ENCODE data around the gene SCN1B.

Gene SCN1B

GRCh38 chr19:35074426-35075201 is 44.3 kb downstream of the SCN1B start:
- Histone ChIP-seq H3K36me3 (ENCODE audit: control insufficient read depth in 2 of 2, insufficient read depth in 2 of 2, low read length in 2 of 2) (no peaks in the 10 kb centered on the region), H3K27ac (ENCODE audit: low read depth in 2 of 2, low read length in 2 of 2) (no peak overlapping the region), H3K9me3 (ENCODE audit: control insufficient read depth in 2 of 2, low read length in 2 of 2) (peaks cover 0 to 6% of the 10 kb centered on the region in 2 donors), H3K4me3 (ENCODE audit: low read length in 2 of 2) (no peak overlapping the region), H3K4me1 (ENCODE audit: control insufficient read depth in 2 of 2, insufficient read depth in 2 of 2, low read length in 2 of 2) (no peaks in the 10 kb centered on the region), H3K27me3 (ENCODE audit: control insufficient read depth in 2 of 2, insufficient read depth in 2 of 2, low read length in 2 of 2) (no peaks in the 10 kb centered on the region), H3K9ac (ENCODE audit: low read depth in 1 of 2, low read length in 2 of 2) (no peak overlapping the region)

GRCh38 chr19:35075202-35076025 is 45.1 kb downstream of the SCN1B start:
- H3K9ac ChIP-seq (ENCODE audit: low read depth in 1 of 2, low read length in 2 of 2): no peak overlapping the region
- H3K27ac ChIP-seq (ENCODE audit: low read depth in 2 of 2, low read length in 2 of 2): no peak overlapping the region
- peaks cover 0 to 3% of the 10 kb centered on the region in 2 donors for H3K9me3 ChIP-seq (ENCODE audit: control insufficient read depth in 2 of 2, low read length in 2 of 2)
- no peaks in the 10 kb centered on the region for H3K27me3 ChIP-seq (ENCODE audit: control insufficient read depth in 2 of 2, insufficient read depth in 2 of 2, low read length in 2 of 2)
- no peaks in the 10 kb centered on the region for H3K36me3 ChIP-seq (ENCODE audit: control insufficient read depth in 2 of 2, insufficient read depth in 2 of 2, low read length in 2 of 2)
- H3K4me3 ChIP-seq (ENCODE audit: low read length in 2 of 2): no peak overlapping the region
- no peaks in the 10 kb centered on the region for H3K4me1 ChIP-seq (ENCODE audit: control insufficient read depth in 2 of 2, insufficient read depth in 2 of 2, low read length in 2 of 2)

- no peaks in the 10 kb centered on the region for H3K27me3 ChIP-seq (ENCODE audit: control insufficient read depth in 2 of 2, insufficient read depth in 2 of 2, low read length in 2 of 2)
- no peak overlapping the region for H3K9ac ChIP-seq (ENCODE audit: low read depth in 1 of 2, low read length in 2 of 2)
- no peaks in the 10 kb centered on the region for H3K9me3 ChIP-seq (ENCODE audit: control insufficient read depth in 2 of 2, low read length in 2 of 2)
- no peak overlapping the region for H3K27ac ChIP-seq (ENCODE audit: low read depth in 2 of 2, low read length in 2 of 2)
- no peaks in the 10 kb centered on the region for H3K36me3 ChIP-seq (ENCODE audit: control insufficient read depth in 2 of 2, insufficient read depth in 2 of 2, low read length in 2 of 2)
- no peak overlapping the region for H3K4me3 ChIP-seq (ENCODE audit: low read length in 2 of 2)
- H3K4me1 ChIP-seq (ENCODE audit: control insufficient read depth in 2 of 2, insufficient read depth in 2 of 2, low read length in 2 of 2): no peaks in the 10 kb centered on the region
Observed at GRCh38 chr19:35076026-35076370, 45.7 kb downstream of the SCN1B start.

- Histone ChIP-seq H3K36me3 (ENCODE audit: control insufficient read depth in 2 of 2, insufficient read depth in 2 of 2, low read length in 2 of 2) (no peaks in the 10 kb centered on the region), H3K4me3 (ENCODE audit: low read length in 2 of 2) (no peak overlapping the region), H3K27me3 (ENCODE audit: control insufficient read depth in 2 of 2, insufficient read depth in 2 of 2, low read length in 2 of 2) (no peaks in the 10 kb centered on the region), H3K9me3 (ENCODE audit: control insufficient read depth in 2 of 2, low read length in 2 of 2) (no peaks in the 10 kb centered on the region), H3K9ac (ENCODE audit: low read depth in 1 of 2, low read length in 2 of 2) (no peak overlapping the region), H3K4me1 (ENCODE audit: control insufficient read depth in 2 of 2, insufficient read depth in 2 of 2, low read length in 2 of 2) (no peaks in the 10 kb centered on the region), H3K27ac (ENCODE audit: low read depth in 2 of 2, low read length in 2 of 2) (no peak overlapping the region)
Observed at GRCh38 chr19:35076657-35077056, 46.4 kb downstream of the SCN1B start.

GRCh38 chr19:35077411-35078223 is 47.3 kb downstream of the SCN1B start:
- H3K4me1 ChIP-seq (ENCODE audit: control insufficient read depth in 2 of 2, insufficient read depth in 2 of 2, low read length in 2 of 2): no peaks in the 10 kb centered on the region
- no peak overlapping the region for H3K4me3 ChIP-seq (ENCODE audit: low read length in 2 of 2)
- no peaks in the 10 kb centered on the region for H3K27me3 ChIP-seq (ENCODE audit: control insufficient read depth in 2 of 2, insufficient read depth in 2 of 2, low read length in 2 of 2)
- H3K36me3 ChIP-seq (ENCODE audit: control insufficient read depth in 2 of 2, insufficient read depth in 2 of 2, low read length in 2 of 2): no peaks in the 10 kb centered on the region
- H3K9me3 ChIP-seq (ENCODE audit: control insufficient read depth in 2 of 2, low read length in 2 of 2): no peaks in the 10 kb centered on the region
- no peak overlapping the region for H3K27ac ChIP-seq (ENCODE audit: low read depth in 2 of 2, low read length in 2 of 2)
- no peak overlapping the region for H3K9ac ChIP-seq (ENCODE audit: low read depth in 1 of 2, low read length in 2 of 2)

- Histone ChIP-seq H3K4me1 (ENCODE audit: control insufficient read depth in 2 of 2, insufficient read depth in 2 of 2, low read length in 2 of 2) (no peaks in the 10 kb centered on the region), H3K27ac (ENCODE audit: low read depth in 2 of 2, low read length in 2 of 2) (no peak overlapping the region), H3K27me3 (ENCODE audit: control insufficient read depth in 2 of 2, insufficient read depth in 2 of 2, low read length in 2 of 2) (no peaks in the 10 kb centered on the region), H3K4me3 (ENCODE audit: low read length in 2 of 2) (no peak overlapping the region), H3K9ac (ENCODE audit: low read depth in 1 of 2, low read length in 2 of 2) (no peak overlapping the region), H3K9me3 (ENCODE audit: control insufficient read depth in 2 of 2, low read length in 2 of 2) (no peaks in the 10 kb centered on the region), H3K36me3 (ENCODE audit: control insufficient read depth in 2 of 2, insufficient read depth in 2 of 2, low read length in 2 of 2) (no peaks in the 10 kb centered on the region)
Observed at GRCh38 chr19:35079826-35080225, 49.6 kb downstream of the SCN1B start.

- Histone ChIP-seq H3K9ac (ENCODE audit: low read depth in 1 of 2, low read length in 2 of 2) (no peak overlapping the region), H3K4me3 (ENCODE audit: low read length in 2 of 2) (no peak overlapping the region), H3K27me3 (ENCODE audit: control insufficient read depth in 2 of 2, insufficient read depth in 2 of 2, low read length in 2 of 2) (no peaks in the 10 kb centered on the region), H3K27ac (ENCODE audit: low read depth in 2 of 2, low read length in 2 of 2) (no peak overlapping the region), H3K4me1 (ENCODE audit: control insufficient read depth in 2 of 2, insufficient read depth in 2 of 2, low read length in 2 of 2) (peaks cover 0 to 3% of the 10 kb centered on the region in 2 donors), H3K9me3 (ENCODE audit: control insufficient read depth in 2 of 2, low read length in 2 of 2) (no peaks in the 10 kb centered on the region), H3K36me3 (ENCODE audit: control insufficient read depth in 2 of 2, insufficient read depth in 2 of 2, low read length in 2 of 2) (no peaks in the 10 kb centered on the region)
Observed at GRCh38 chr19:35080613-35081170, 50.4 kb downstream of the SCN1B start.

- H3K9ac ChIP-seq (ENCODE audit: low read depth in 1 of 2, low read length in 2 of 2): no peak overlapping the region
- peaks cover 0 to 3% of the 10 kb centered on the region in 2 donors for H3K4me1 ChIP-seq (ENCODE audit: control insufficient read depth in 2 of 2, insufficient read depth in 2 of 2, low read length in 2 of 2)
- no peak overlapping the region for H3K4me3 ChIP-seq (ENCODE audit: low read length in 2 of 2)
- H3K27ac ChIP-seq (ENCODE audit: low read depth in 2 of 2, low read length in 2 of 2): no peak overlapping the region
- no peaks in the 10 kb centered on the region for H3K27me3 ChIP-seq (ENCODE audit: control insufficient read depth in 2 of 2, insufficient read depth in 2 of 2, low read length in 2 of 2)
- no peaks in the 10 kb centered on the region for H3K36me3 ChIP-seq (ENCODE audit: control insufficient read depth in 2 of 2, insufficient read depth in 2 of 2, low read length in 2 of 2)
- no peaks in the 10 kb centered on the region for H3K9me3 ChIP-seq (ENCODE audit: control insufficient read depth in 2 of 2, low read length in 2 of 2)
Observed at GRCh38 chr19:35081201-35081600, 50.9 kb downstream of the SCN1B start.

GRCh38 chr19:35083691-35084508 is 53.6 kb downstream of the SCN1B start:
- peaks cover 0 to 3% of the 10 kb centered on the region in 2 donors for H3K4me1 ChIP-seq (ENCODE audit: control insufficient read depth in 2 of 2, insufficient read depth in 2 of 2, low read length in 2 of 2)
- H3K4me3 ChIP-seq (ENCODE audit: low read length in 2 of 2): no peak overlapping the region
- no peaks in the 10 kb centered on the region for H3K36me3 ChIP-seq (ENCODE audit: control insufficient read depth in 2 of 2, insufficient read depth in 2 of 2, low read length in 2 of 2)
- no peak overlapping the region for H3K27ac ChIP-seq (ENCODE audit: low read depth in 2 of 2, low read length in 2 of 2)
- no peak overlapping the region for H3K9ac ChIP-seq (ENCODE audit: low read depth in 1 of 2, low read length in 2 of 2)
- peaks cover 0 to 3% of the 10 kb centered on the region in 2 donors for H3K27me3 ChIP-seq (ENCODE audit: control insufficient read depth in 2 of 2, insufficient read depth in 2 of 2, low read length in 2 of 2)
- no peaks in the 10 kb centered on the region for H3K9me3 ChIP-seq (ENCODE audit: control insufficient read depth in 2 of 2, low read length in 2 of 2)

All from mucosa of rectum (tissue), 2 donors.